ENCODE results near the gene TOP3B.

The TOP3B gene

DNA sequence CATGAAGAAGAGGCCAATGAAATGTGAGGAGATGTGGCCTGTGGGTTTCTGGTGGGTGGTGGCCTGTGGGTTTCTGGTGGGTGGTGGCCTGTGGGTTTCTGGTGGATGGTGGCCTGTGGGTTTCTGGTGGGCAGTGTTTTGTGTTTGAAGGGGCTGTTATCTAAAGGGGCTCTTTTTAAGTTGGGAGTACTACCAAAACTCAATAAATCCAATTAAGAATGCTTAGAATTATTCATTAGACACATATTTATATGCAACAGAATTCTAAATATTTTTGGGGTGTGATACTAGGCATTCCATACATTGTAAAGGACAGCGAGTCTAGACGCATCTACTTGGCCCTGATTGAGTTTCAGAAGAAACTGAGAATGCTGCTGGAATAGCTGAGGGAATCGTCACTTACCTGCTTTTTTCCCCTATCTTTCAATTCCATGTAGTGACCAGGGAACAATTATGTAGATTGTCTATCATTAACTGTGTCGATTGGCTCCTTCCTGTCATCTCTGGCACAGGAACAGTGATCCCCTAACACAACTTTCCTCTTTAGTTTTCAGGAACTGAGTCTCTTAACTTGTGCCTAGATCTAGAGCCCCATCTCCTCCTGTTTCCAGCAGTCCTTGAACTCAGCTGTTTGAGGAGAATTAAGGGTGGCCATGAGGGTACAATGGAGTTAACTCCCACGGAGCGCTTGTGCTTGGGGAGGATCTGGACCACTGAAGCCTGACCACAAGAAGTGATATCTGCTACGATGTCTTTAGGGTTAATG, 37.3 kb upstream of the TOP3B start:
- no peak overlapping the region for H3K27ac ChIP-seq (ENCODE audit: low read depth, low read length)
- no peaks in the 10 kb centered on the region for H3K9me3 ChIP-seq (ENCODE audit: control insufficient read depth, insufficient read depth, low read length)
- H3K9me2 ChIP-seq (replicated peaks; ENCODE audit: control insufficient read depth, low read length) = no peaks in the 10 kb centered on the region
- H3K79me2 ChIP-seq (ENCODE audit: control insufficient read depth, low read length) = peaks cover 11% of the 10 kb centered on the region
- TF ChIP-seq CTCF (IDR thresholded peaks at IDR 0.05; ENCODE audit: low read depth, low read length, poor library complexity, severe bottlenecking) (no peak), EZH2phosphoT487 (IDR thresholded peaks at IDR 0.05; ENCODE audit: borderline replicate concordance, low read length) (no peak)
- no peaks in the 10 kb centered on the region for H4K20me1 ChIP-seq (ENCODE audit: control insufficient read depth, insufficient read depth, low read depth, low read length)
- peaks cover 50% of the 10 kb centered on the region for H3K36me3 ChIP-seq (ENCODE audit: control insufficient read depth, low read length)
- H3K4me1 ChIP-seq (ENCODE audit: control insufficient read depth, low read length) = peaks cover 39% of the 10 kb centered on the region
- H3K4me3 ChIP-seq (ENCODE audit: low read length) = no peak overlapping the region
- no peaks in the 10 kb centered on the region for H3K27me3 ChIP-seq (ENCODE audit: control insufficient read depth, low read length)
- no peak overlapping the region for H3K4me2 ChIP-seq (ENCODE audit: low read length)
- H3F3A ChIP-seq (ENCODE audit: control insufficient read depth, insufficient read depth) = peaks cover 12% of the 10 kb centered on the region; the same call in 1 of the 2 replicates

GRCh38 chr22:22018825-22019658, 36.5 kb upstream of the TOP3B start:
- H3K36me3 ChIP-seq (ENCODE audit: control insufficient read depth, low read length) = peaks cover 48% of the 10 kb centered on the region
- no peaks in the 10 kb centered on the region for H3K27me3 ChIP-seq (ENCODE audit: control insufficient read depth, low read length)
- no peaks in the 10 kb centered on the region for H3K9me3 ChIP-seq (ENCODE audit: control insufficient read depth, insufficient read depth, low read length)
- peaks cover 12% of the 10 kb centered on the region; the same call in 1 of the 2 replicates for H3F3A ChIP-seq (ENCODE audit: control insufficient read depth, insufficient read depth)
- no peak overlapping the region for H3K4me2 ChIP-seq (ENCODE audit: low read length)
- H3K9me2 ChIP-seq (replicated peaks; ENCODE audit: control insufficient read depth, low read length) = no peaks in the 10 kb centered on the region
- H3K4me3 ChIP-seq (ENCODE audit: low read length) = no peak overlapping the region
- H3K27ac ChIP-seq (ENCODE audit: low read depth, low read length) = no peak overlapping the region
- no peaks in the 10 kb centered on the region for H4K20me1 ChIP-seq (ENCODE audit: control insufficient read depth, insufficient read depth, low read depth, low read length)
- peaks cover 5% of the 10 kb centered on the region; the same call in 1 of the 2 replicates for H3K79me2 ChIP-seq (ENCODE audit: control insufficient read depth, low read length)
- H3K4me1 ChIP-seq (ENCODE audit: control insufficient read depth, low read length) = peaks cover 31% of the 10 kb centered on the region
- no peak for TF ChIP-seq CTCF (IDR thresholded peaks at IDR 0.05; ENCODE audit: low read depth, low read length, poor library complexity, severe bottlenecking)
- no peak for TF ChIP-seq EZH2phosphoT487 (IDR thresholded peaks at IDR 0.05; ENCODE audit: borderline replicate concordance, low read length)

GRCh38 chr22:22015631-22016030, 33.0 kb upstream of the TOP3B start:
- Histone ChIP-seq H3K36me3 (ENCODE audit: control insufficient read depth, low read length) (peaks cover 27% of the 10 kb centered on the region), H3F3A (ENCODE audit: control insufficient read depth, insufficient read depth) (peaks cover 4% of the 10 kb centered on the region; the same call in 1 of the 2 replicates), H3K9me3 (ENCODE audit: control insufficient read depth, insufficient read depth, low read length) (no peaks in the 10 kb centered on the region), H3K4me1 (ENCODE audit: control insufficient read depth, low read length) (peaks cover 6% of the 10 kb centered on the region), H3K79me2 (ENCODE audit: control insufficient read depth, low read length) (no peaks in the 10 kb centered on the region), H3K27ac (ENCODE audit: low read depth, low read length) (no peak overlapping the region), H3K27me3 (ENCODE audit: control insufficient read depth, low read length) (no peaks in the 10 kb centered on the region), H4K20me1 (ENCODE audit: control insufficient read depth, insufficient read depth, low read depth, low read length) (no peaks in the 10 kb centered on the region), H3K4me2 (ENCODE audit: low read length) (no peak overlapping the region), H3K4me3 (ENCODE audit: low read length) (no peak overlapping the region), H3K9me2 (replicated peaks; ENCODE audit: control insufficient read depth, low read length) (no peaks in the 10 kb centered on the region)
- no peak for TF ChIP-seq EZH2phosphoT487 (IDR thresholded peaks at IDR 0.05; ENCODE audit: borderline replicate concordance, low read length)
- TF ChIP-seq CTCF (IDR thresholded peaks at IDR 0.05; ENCODE audit: low read depth, low read length, poor library complexity, severe bottlenecking) = no peak

Measured in DOHH2 (cell line).